ENCODE data around the gene AQP1.

The AQP1 gene

GRCh38 chr7:30950197-30950596 is 38.5 kb downstream of the AQP1 start:
- TF ChIP-seq, protein P1, sequence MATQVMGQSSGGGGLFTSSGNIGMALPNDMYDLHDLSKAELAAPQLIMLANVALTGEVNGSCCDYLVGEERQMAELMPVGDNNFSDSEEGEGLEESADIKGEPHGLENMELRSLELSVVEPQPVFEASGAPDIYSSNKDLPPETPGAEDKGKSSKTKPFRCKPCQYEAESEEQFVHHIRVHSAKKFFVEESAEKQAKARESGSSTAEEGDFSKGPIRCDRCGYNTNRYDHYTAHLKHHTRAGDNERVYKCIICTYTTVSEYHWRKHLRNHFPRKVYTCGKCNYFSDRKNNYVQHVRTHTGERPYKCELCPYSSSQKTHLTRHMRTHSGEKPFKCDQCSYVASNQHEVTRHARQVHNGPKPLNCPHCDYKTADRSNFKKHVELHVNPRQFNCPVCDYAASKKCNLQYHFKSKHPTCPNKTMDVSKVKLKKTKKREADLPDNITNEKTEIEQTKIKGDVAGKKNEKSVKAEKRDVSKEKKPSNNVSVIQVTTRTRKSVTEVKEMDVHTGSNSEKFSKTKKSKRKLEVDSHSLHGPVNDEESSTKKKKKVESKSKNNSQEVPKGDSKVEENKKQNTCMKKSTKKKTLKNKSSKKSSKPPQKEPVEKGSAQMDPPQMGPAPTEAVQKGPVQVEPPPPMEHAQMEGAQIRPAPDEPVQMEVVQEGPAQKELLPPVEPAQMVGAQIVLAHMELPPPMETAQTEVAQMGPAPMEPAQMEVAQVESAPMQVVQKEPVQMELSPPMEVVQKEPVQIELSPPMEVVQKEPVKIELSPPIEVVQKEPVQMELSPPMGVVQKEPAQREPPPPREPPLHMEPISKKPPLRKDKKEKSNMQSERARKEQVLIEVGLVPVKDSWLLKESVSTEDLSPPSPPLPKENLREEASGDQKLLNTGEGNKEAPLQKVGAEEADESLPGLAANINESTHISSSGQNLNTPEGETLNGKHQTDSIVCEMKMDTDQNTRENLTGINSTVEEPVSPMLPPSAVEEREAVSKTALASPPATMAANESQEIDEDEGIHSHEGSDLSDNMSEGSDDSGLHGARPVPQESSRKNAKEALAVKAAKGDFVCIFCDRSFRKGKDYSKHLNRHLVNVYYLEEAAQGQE (IDR thresholded peaks at IDR 0.05; ENCODE audit: low read depth): no peak
- TF ChIP-seq RAD21 (IDR thresholded peaks at IDR 0.05; ENCODE audit: low read depth) (no peak), EGR1 (IDR thresholded peaks at IDR 0.05) (no peak), ZBTB7A (IDR thresholded peaks at IDR 0.05; ENCODE audit: low read depth) (no peak), USF1 (IDR thresholded peaks at IDR 0.05) (no peak), CREB1 (IDR thresholded peaks at IDR 0.05; ENCODE audit: low read depth) (no peak), YY1 (IDR thresholded peaks at IDR 0.05; ENCODE audit: low read depth) (no peak), CEBPB (IDR thresholded peaks at IDR 0.05) (no peak), FOXM1 (IDR thresholded peaks at IDR 0.05; ENCODE audit: borderline replicate concordance, low read depth) (no peak), EP300 (IDR thresholded peaks at IDR 0.05; ENCODE audit: borderline replicate concordance) (no peak), TCF12 (IDR thresholded peaks at IDR 0.05; ENCODE audit: low read depth) (no peak), TEAD4 (IDR thresholded peaks at IDR 0.05) (no peak), NFIC (IDR thresholded peaks at IDR 0.05) (no peak), TAF1 (IDR thresholded peaks at IDR 0.05; ENCODE audit: low read depth) (no peak)
- TF ChIP-seq, protein P2, sequence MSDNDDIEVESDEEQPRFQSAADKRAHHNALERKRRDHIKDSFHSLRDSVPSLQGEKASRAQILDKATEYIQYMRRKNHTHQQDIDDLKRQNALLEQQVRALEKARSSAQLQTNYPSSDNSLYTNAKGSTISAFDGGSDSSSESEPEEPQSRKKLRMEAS (IDR thresholded peaks at IDR 0.05): no peak

- TF ChIP-seq CREB1 (IDR thresholded peaks at IDR 0.05; ENCODE audit: low read depth) (no peak), FOXM1 (IDR thresholded peaks at IDR 0.05; ENCODE audit: borderline replicate concordance, low read depth) (no peak), TAF1 (IDR thresholded peaks at IDR 0.05; ENCODE audit: low read depth) (no peak), RAD21 (IDR thresholded peaks at IDR 0.05; ENCODE audit: low read depth) (no peak), EGR1 (IDR thresholded peaks at IDR 0.05) (no peak), TCF12 (IDR thresholded peaks at IDR 0.05; ENCODE audit: low read depth) (no peak), ZBTB7A (IDR thresholded peaks at IDR 0.05; ENCODE audit: low read depth) (no peak), EP300 (IDR thresholded peaks at IDR 0.05; ENCODE audit: borderline replicate concordance) (no peak), USF1 (IDR thresholded peaks at IDR 0.05) (no peak), TEAD4 (IDR thresholded peaks at IDR 0.05) (no peak)
- TF ChIP-seq, protein P1 (IDR thresholded peaks at IDR 0.05; ENCODE audit: low read depth): no peak
These were observed 43.3 kb downstream of the AQP1 start for GRCh38 chr7:30954914-30955313.

DNA sequence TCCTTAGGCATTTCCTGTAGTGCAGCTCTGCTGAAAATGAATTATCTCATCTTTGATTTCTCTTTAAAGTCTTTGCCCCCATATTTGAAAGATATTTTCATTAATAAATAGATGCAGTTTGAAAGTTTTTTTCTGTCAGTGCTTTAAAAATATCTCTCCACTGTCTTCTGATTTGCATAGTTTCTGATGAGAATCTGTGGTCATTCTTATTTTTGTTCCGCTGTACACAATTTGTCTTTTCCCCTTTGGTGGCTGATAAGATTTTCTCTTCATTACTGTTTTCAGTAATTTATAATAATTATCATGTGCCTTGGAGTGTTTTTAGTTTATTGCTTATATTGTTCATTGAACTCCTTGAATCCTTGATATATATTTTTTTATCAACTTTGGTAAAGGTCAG is 45.1 kb downstream of the AQP1 start:
- TF ChIP-seq USF1 (IDR thresholded peaks at IDR 0.05) (no peak), EP300 (IDR thresholded peaks at IDR 0.05; ENCODE audit: borderline replicate concordance) (no peak)

- no peak for TF ChIP-seq EGR1 (IDR thresholded peaks at IDR 0.05)
These were observed 52.2 kb downstream of the AQP1 start, which contains the start of gene GHRHR for GRCh38 chr7:30963842-30964241. TSS of gene GHRHR (plus strand) at chr7:30963953. CDS start at chr7:30964069, 116 bp downstream.

GRCh38 chr7:30965372-30965771 is 53.7 kb downstream of the AQP1 start:
- TF ChIP-seq TEAD4 (IDR thresholded peaks at IDR 0.05): no peak

DNA sequence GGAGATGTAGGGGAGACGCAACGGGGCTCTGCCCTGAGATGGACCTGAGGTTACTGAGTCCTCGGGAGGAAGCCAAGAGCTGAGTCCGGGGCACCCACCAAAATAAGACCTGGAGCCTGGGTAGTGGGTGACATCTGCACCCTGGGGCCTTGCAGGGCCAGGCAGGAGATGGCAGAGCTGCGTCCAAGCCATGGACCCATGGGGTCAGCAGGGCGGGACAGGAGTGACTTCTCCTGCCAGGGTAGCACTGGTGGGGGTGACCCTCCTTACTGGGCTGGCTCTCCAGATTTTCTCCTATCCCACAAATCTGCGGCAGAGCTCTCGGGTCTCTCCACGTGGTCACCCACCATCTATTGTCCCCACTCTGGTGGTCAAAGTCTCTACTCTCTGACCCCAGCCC is 54.2 kb downstream of the AQP1 start:
- no peak for TF ChIP-seq YY1 (IDR thresholded peaks at IDR 0.05; ENCODE audit: low read depth)
- no peak for TF ChIP-seq TEAD4 (IDR thresholded peaks at IDR 0.05)
- no peak for TF ChIP-seq USF1 (IDR thresholded peaks at IDR 0.05)
- TF ChIP-seq TAF1 (IDR thresholded peaks at IDR 0.05; ENCODE audit: low read depth): no peak
- TF ChIP-seq CREB1 (IDR thresholded peaks at IDR 0.05; ENCODE audit: low read depth): no peak
- TF ChIP-seq RAD21 (IDR thresholded peaks at IDR 0.05; ENCODE audit: low read depth): no peak
- TF ChIP-seq, protein P2 (IDR thresholded peaks at IDR 0.05): no peak
- no peak for TF ChIP-seq TCF12 (IDR thresholded peaks at IDR 0.05; ENCODE audit: low read depth)
- TF ChIP-seq FOXM1 (IDR thresholded peaks at IDR 0.05; ENCODE audit: borderline replicate concordance, low read depth): no peak
- TF ChIP-seq, protein P1 (IDR thresholded peaks at IDR 0.05; ENCODE audit: low read depth): no peak
- TF ChIP-seq CEBPB (IDR thresholded peaks at IDR 0.05): no peak
- no peak for TF ChIP-seq ZBTB7A (IDR thresholded peaks at IDR 0.05; ENCODE audit: low read depth)
- no peak for TF ChIP-seq EP300 (IDR thresholded peaks at IDR 0.05; ENCODE audit: borderline replicate concordance)
- no peak for TF ChIP-seq NFIC (IDR thresholded peaks at IDR 0.05)
- no peak for TF ChIP-seq EGR1 (IDR thresholded peaks at IDR 0.05)
